Measurements from ENCODE around the gene THBD.
"Not testable (repeated sequence)": the region's sequence is repeated elsewhere in the genome, so short reads cannot be mapped to it uniquely, and the experiment has no call there.

DNA sequence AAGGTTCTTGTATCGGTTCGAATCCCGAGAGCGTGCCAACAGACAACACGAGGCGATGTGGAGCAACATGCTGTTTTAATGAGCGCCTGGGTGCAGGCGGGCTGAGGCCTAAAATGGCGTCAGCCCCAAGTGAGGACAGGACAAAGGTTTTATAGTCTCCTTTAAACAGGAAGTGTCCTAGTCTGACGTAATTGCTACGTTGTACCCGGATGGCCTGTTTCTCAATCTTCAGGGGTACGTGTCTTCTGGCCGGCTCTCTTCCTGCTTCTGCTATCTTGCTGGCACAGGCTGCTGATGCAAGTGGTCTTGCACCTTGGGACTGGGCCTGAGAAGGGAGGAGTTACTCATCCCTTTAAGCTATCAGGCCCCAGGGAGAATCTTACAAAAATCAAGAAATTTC, 24.0 kb downstream of the THBD start:
- TF ChIP-seq EZH2 (IDR thresholded peaks at IDR 0.05; ENCODE audit: insufficient read depth, poor library complexity, severe bottlenecking); EZH2phosphoT487 (IDR thresholded peaks at IDR 0.05; ENCODE audit: insufficient read depth, low read depth): not testable (repeated sequence)

Data from GM23248 (cell line).